AG09309 (cell line): Measurements from ENCODE around the gene HAUS3.
"Not testable (repeated sequence)": the region's sequence is repeated elsewhere in the genome, so short reads cannot be mapped to it uniquely, and the experiment has no call there.

Source experiments
- DNase-seq: peaks from one replicate; pipeline ENCODE4 v3.0.0-alpha.2; 2010; ENCODE audit warnings: low read depth
- H3K4me3 ChIP-seq: 2 replicates; pipeline ENCODE4 v1.5.1; 2011; ENCODE audit warnings: mild to moderate bottlenecking, low read depth, low read length, moderate library complexity; ENCODE audit not compliant: control insufficient read depth
- CTCF ChIP-seq: IDR thresholded peaks from 2 replicates; pipeline ENCODE4 v1.5.1; 2011; ENCODE audit warnings: mild to moderate bottlenecking, low read depth, low read length, inconsistent platforms; ENCODE audit not compliant: insufficient read depth, control insufficient read depth; ENCODE audit errors: missing control alignments

Gene HAUS3

DNA sequence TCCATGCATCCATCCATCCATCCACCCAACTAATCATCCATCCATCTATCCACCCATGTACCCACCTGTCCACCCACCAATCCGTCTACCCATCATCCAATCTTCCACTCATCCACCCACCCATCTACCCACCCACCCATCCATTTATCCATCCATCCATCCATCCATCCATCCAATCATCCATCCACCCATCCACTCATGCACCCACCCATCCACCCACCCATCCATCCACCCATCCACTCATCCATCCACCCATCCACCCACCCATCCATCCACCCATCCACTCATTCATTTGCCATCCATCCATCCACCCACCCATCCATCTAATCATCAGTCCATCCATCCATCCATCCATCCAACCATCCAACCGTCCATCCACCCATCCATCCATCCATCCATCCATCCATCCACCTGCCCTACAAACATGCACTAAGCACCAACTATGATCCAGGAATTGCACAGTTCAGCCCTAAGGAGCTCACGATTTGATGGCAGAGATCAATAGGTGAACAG is 41.3 kb upstream of the HAUS3 start:
- no peak for DNase-seq
- no peak overlapping the region for H3K4me3 ChIP-seq
- no peak for TF ChIP-seq CTCF

DNA sequence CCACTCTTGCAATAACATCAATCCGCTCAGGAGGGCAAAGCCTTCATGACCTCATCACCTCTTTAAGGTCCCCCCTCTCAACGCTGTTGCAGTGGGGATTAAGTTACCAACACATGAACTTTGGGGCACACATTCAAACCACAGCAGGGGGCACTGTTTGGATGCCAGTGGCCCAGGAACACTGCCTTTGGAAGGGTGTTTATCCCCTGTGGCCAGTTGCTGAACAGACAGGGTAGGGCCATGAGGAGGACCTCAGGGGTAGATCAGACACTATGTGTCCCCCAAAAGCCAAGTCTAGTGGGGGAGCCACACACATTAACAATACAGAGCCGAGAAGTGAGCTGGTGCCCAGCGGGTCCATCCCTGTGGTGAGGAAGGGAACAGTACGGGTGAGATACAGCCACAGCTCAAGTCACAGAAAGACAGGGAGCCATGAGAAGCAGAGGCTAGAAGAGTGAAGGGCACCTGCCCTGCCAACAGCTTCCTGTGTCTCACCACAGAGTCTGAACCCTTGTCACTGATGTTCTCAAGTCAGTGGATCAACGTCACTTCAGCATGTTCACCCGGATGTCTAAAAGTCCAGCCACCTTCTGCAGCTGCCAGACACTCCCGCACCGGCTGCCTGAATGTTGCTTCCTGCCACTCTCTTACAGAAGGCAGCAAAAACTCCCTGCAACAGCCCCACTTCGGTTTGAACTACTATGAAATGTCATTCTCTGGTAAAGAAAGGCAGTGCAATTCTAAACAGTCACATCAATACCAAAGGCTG is 39.8 kb upstream of the HAUS3 start:
- H3K4me3 ChIP-seq = no peak overlapping the region
- TF ChIP-seq CTCF = no peak
- no peak for DNase-seq

DNA sequence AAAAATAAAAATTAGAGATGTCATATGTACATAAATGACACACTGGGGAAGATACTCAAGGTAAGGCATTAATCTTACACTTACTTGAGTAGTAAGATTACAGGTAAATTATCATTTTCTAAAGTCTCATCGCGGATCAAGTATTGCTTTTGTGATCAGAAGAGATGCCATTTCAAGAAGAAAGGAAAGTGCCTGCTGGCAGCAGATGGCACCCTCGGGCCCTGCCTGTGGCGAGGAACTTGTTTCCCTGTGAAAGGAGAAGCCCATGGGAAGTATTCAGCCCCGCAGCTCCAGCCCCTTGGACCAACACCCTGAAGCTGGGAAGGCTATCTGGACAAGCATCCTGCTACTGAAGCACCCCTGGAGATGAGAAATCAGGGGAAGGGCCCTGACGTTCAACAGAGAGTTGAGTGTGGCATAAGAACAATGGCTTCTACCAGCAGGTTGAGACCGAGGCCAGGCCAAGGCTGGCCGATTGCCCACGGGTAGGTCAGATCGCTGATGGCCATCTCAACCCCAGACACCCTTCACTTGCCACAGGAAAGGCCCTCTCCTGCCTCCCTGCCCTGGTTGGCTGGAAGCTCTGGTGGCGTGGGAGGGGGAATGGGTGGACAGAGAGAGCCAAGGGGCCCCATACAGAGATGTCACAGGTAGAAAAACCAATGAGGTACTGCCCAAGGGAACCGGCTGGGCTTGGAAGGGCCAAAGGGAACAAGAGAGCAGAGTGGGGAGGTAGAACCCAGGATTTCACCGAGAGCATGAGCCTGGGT is 38.8 kb upstream of the HAUS3 start:
- no peak for DNase-seq
- peak; percentile 42 for TF ChIP-seq CTCF

DNA sequence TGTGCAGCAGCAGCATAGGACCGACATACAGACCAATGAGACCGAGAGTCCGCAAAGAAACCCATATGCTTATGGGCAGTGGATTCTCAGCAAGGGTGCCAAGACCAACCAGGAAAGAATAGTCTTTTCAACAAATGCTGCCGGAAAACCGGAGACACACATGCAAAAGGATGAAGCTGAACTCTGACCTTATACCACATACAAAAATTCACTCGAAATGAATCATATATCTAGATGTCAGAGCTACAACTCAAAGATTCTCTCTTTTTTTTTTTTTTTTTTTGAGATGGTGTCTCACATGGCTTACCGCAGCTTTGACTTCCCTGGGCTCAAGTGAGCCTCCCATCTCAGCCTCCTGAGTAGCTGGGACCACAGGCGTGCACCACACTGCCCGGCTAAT is 36.0 kb upstream of the HAUS3 start:
- no peak for TF ChIP-seq CTCF
- H3K4me3 ChIP-seq = no peak overlapping the region
- no peak for DNase-seq

More for the DNA sequence above, 38.8 kb upstream of the HAUS3 start:
- no peak overlapping the region for H3K4me3 ChIP-seq

GRCh38 chr4:2276581-2277325 is 34.8 kb upstream of the HAUS3 start:
- TF ChIP-seq CTCF = no peak
- DNase-seq = no peak
- no peak overlapping the region for H3K4me3 ChIP-seq

DNA sequence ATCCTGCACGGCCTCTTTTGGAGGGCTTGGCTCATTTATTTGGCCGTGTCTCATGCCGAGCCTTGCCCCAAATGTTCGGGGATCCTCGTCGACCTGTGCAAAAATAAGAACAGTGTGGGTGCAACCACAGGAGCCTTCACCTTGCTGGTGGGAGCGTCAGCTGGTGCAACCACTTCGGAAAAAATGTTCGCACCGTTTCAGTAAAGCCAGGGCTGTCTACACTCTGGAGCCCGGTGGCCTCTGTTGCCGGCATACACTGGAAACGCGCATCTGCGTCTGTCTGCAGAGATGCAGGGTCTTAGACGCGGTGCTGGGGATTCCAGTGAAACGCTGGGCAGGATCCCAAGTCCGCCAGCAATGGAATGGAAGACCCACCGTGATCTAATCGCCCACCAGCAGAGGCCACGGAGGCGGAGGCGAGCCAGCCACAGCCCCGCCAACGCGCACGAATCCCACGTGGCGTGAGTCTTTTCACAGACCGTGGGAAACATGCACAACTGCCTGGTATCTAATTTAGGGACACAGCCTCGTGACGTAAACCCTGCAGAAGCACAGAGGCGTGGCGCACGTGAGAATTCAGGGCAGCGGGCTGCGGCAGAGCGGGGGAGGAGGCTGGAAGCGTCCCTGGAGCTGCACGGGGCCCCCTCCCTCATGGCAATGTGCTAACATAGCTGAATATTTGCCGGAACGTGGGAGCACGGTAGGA is 33.8 kb upstream of the HAUS3 start:
- H3K4me3 ChIP-seq = no peak overlapping the region
- no peak for DNase-seq
- no peak for TF ChIP-seq CTCF

DNA sequence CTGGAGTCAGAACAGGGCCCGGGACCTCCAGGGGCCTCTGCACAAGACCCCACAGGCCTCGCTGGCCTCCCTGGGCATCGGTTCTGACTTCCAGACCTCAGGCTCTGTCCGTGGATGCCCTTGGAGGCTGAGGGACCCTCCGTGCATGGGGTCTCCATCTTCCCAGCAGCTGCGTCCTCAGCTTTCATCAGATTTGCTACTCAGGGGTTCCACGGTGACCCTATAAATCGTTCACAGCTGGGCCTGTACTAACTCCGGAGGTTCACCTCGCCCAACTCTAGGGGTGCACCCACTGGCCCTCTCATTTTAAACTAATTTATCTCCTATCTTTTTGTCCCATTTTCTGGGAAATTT is 33.1 kb upstream of the HAUS3 start:
- DNase-seq, H3K4me3 ChIP-seq: not testable (repeated sequence)
